Natural killer cell (primary cell): ENCODE measurements around the gene ASB1. TPM values are rescaled to one million over a fixed set of nuclear protein-coding genes. Genes with fewer than 3 reads are reported as not detected.

Experiments
- ATAC-seq, 3 donors: fragments of 150-1000 bp in 2 of 3; fragments of 200-7000 bp in 1 of 3; cut with Tn5 transposase; 1 replicate in 1 of 3; 2 replicates in 2 of 3; pipeline ENCODE4 v1.10.0; 2021; ENCODE audit warnings: mild to moderate bottlenecking in 2 of 3, moderate library complexity in 2 of 3
- DNase-seq, 2 donors: peaks; one replicate each; pipeline versions ENCODE4 v3.0.0 to v3.0.0-alpha.2; 2013 to 2021; ENCODE audit warnings: mixed read lengths in 1 of 2
- H3K27ac ChIP-seq: one replicate; pipeline ENCODE4 v1.5.1; 2013; ENCODE audit warnings: mild to moderate bottlenecking, low read length
- H3K27me3 ChIP-seq: one replicate; pipeline ENCODE4 v1.6.1; 2013; ENCODE audit warnings: low read length; ENCODE audit not compliant: control insufficient read depth, insufficient read depth
- H3K36me3 ChIP-seq: one replicate; pipeline ENCODE4 v1.6.1; 2013; ENCODE audit warnings: low read length; ENCODE audit not compliant: control insufficient read depth, insufficient read depth
- H3K4me1 ChIP-seq: one replicate; pipeline ENCODE4 v1.6.1; 2013; ENCODE audit warnings: low read length; ENCODE audit not compliant: control insufficient read depth, insufficient read depth
- H3K4me3 ChIP-seq: one replicate; pipeline ENCODE4 v1.5.1; 2013; ENCODE audit warnings: low read length
- H3K9me3 ChIP-seq: one replicate; pipeline ENCODE4 v1.6.1; 2013; ENCODE audit warnings: low read length; ENCODE audit not compliant: control insufficient read depth, insufficient read depth
- H3K27ac Mint-ChIP-seq, 2 donors: one replicate each; pipeline ENCODE4 v1.8.0; 2022; ENCODE audit warnings: mild to moderate bottlenecking in 2 of 2, mixed read lengths in 2 of 2, moderate library complexity in 1 of 2
- H3K27me3 Mint-ChIP-seq, 2 donors: one replicate each; pipeline ENCODE4 v1.8.0; 2022; ENCODE audit warnings: low read depth in 2 of 2, mixed read lengths in 2 of 2
- H3K36me3 Mint-ChIP-seq: one replicate; pipeline ENCODE4 v1.8.0; 2022; ENCODE audit warnings: mixed read lengths
- H3K4me1 Mint-ChIP-seq, 2 donors: one replicate each; pipeline ENCODE4 v1.8.0; 2022; ENCODE audit warnings: mixed read lengths in 2 of 2
- H3K4me3 Mint-ChIP-seq: one replicate; pipeline ENCODE4 v1.8.0; 2022; ENCODE audit warnings: mild to moderate bottlenecking, moderate library complexity, mixed read lengths
- H3K9me3 Mint-ChIP-seq, 2 donors: one replicate each; pipeline ENCODE4 v1.8.0; 2022; ENCODE audit warnings: mixed read lengths in 2 of 2
- CTCF ChIP-seq: fragments of 200-600 bp; IDR thresholded peaks from one replicate; pipeline ENCODE4 v1.8.0; 2022; ENCODE audit warnings: antibody characterized with exemption
- WGBS: methylation state at CpG from one replicate; pipeline ENCODE4 v1.1.7; 2013; ENCODE audit warnings: missing lambda C conversion rate; ENCODE audit not compliant: insufficient coverage; 5-methylcytosine and 5-hydroxymethylcytosine counted together
- intact Hi-C: fragments of 100-400 bp; cut with micrococcal nuclease; formaldehyde crosslinking; loops from one replicate; pipeline ENCODE4 v1.14.2; 2022
- total RNA-seq, 4 donors: library from RNA; stranded (reverse); fragments of 120-200 nt in 1 of 4; gene quantifications; one replicate each; pipeline versions ENCODE4 v1.2.3 to v1.2.4, GENCODE V29; 2013 to 2022

Gene ASB1
- total RNA-seq, 3 donors from 2014 or later (not counting 1 experiment from before 2014, with no cell fraction given): 38.3 to 47.5 (median 38.9) TPM

DNA sequence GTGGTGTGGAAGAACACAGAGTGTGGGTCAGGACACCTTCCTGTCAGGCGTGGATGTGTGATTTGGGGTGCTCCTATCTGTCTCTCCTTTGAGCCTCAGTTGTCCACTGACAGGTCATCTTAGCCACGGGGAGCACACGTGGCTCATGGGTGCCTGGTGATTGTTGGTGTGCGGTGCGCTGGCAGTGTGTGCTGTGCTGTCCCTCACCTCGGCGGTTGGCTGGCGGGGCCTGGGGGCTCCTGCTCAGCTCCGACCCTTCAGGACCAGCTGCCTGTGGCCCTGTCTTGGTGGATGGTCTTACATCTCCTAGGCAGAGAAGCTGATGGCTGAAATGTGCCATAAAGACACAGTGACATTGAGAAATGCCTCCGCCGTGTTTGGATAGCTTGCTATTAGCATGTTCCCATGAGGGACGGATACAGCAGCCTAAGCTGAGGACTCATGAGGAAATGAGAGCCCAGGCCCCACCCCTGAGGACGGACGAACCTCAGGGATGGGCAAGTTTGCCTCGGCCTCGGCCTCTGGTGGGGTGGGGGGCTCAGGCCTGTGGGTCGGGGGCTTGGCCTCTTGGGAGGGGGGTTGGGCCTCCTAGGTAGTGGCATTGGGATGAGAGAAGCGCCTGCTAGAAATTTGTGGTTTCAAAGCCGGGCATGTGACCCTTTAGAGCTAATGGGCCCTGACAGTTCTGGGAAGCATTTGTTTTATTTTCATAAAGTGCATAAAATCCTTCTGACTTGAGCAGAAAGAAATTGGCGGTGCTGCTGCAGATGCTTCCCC, 20.3 kb upstream of the ASB1 start:
- peak overlapping the region; percentile 96 to 98 for H3K27ac Mint-ChIP-seq
- H3K4me3 Mint-ChIP-seq: peak overlapping the region; percentile 72
- Histone ChIP-seq H3K9me3 (no peaks in the 10 kb centered on the region), H3K27ac (peak overlapping the region; percentile 89), H3K4me1 (peaks cover 29% of the 10 kb centered on the region), H3K4me3 (no peak overlapping the region), H3K27me3 (no peaks in the 10 kb centered on the region), H3K36me3 (no peaks in the 10 kb centered on the region)
- H3K27me3 Mint-ChIP-seq: no peaks in the 10 kb centered on the region
- DNase-seq: no peak
- no peaks in the 10 kb centered on the region for H3K9me3 Mint-ChIP-seq
- ATAC-seq: peak; percentile 39 to 49 (median 40)
- no peak for TF ChIP-seq CTCF
- WGBS: 70% methylated on average over 20 of the region's 20 CpGs
- intact Hi-C loops: loop anchor here (2.0 kb wide), 1 partner anchor 20 kb away; the partner anchor contains the start of gene ASB1
- no peaks in the 10 kb centered on the region for H3K36me3 Mint-ChIP-seq
- H3K4me1 Mint-ChIP-seq: peaks cover 13 to 31% of the 10 kb centered on the region in 2 donors

DNA sequence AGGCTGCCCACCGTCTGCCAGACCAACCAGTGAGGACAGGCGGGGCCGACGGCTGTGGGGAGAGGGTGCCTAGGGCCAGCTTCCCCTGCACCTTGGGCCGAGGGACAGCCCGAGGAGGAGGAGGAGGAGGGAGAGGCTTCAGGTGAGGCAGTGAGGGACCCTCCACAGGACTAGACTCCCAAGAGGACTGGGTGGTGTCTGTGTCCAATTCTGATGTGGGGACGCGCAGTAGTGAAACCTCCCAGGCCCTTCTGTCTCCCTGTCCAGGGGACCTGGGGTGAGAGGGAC, 19.8 kb upstream of the ASB1 start:
- no peak overlapping the region for H3K4me3 ChIP-seq
- Mint-ChIP-seq H3K4me1 (peaks cover 13 to 31% of the 10 kb centered on the region in 2 donors), H3K9me3 (no peaks in the 10 kb centered on the region), H3K27ac (peak overlapping the region in 1 of 2 donors; percentile 98), H3K4me3 (no peak overlapping the region), H3K36me3 (no peaks in the 10 kb centered on the region), H3K27me3 (no peaks in the 10 kb centered on the region)
- no peaks in the 10 kb centered on the region for H3K36me3 ChIP-seq
- 81% methylated on average over 8 of the region's 8 CpGs for WGBS
- DNase-seq (no peak), ATAC-seq (no peak)
- TF ChIP-seq CTCF: no peak
- intact Hi-C loops: loop anchor here (2.0 kb wide), 1 partner anchor 20 kb away; the partner anchor contains the start of gene ASB1
- no peaks in the 10 kb centered on the region for H3K27me3 ChIP-seq
- peak overlapping the region; percentile 89 for H3K27ac ChIP-seq
- no peaks in the 10 kb centered on the region for H3K9me3 ChIP-seq
- peaks cover 29% of the 10 kb centered on the region for H3K4me1 ChIP-seq

- H3K27me3 Mint-ChIP-seq: no peaks in the 10 kb centered on the region
- Histone ChIP-seq H3K9me3 (no peaks in the 10 kb centered on the region), H3K4me3 (no peak overlapping the region), H3K4me1 (peaks cover 29% of the 10 kb centered on the region), H3K27me3 (no peaks in the 10 kb centered on the region), H3K27ac (no peak overlapping the region), H3K36me3 (no peaks in the 10 kb centered on the region)
- no peak for TF ChIP-seq CTCF
- ATAC-seq (no peak), DNase-seq (no peak)
- intact Hi-C loops: loop anchor here (2.0 kb wide), 1 partner anchor 19 kb away; the partner anchor contains the start of gene ASB1
- 94% methylated on average over 11 of the region's 11 CpGs for WGBS
- peak overlapping the region in 1 of 2 donors; percentile 98 for H3K27ac Mint-ChIP-seq
- no peak overlapping the region for H3K4me3 Mint-ChIP-seq
- peaks cover 13 to 31% of the 10 kb centered on the region in 2 donors for H3K4me1 Mint-ChIP-seq
- no peaks in the 10 kb centered on the region for H3K36me3 Mint-ChIP-seq
- H3K9me3 Mint-ChIP-seq: no peaks in the 10 kb centered on the region
These were observed 19.2 kb upstream of the ASB1 start for GRCh38 chr2:238407566-238407965.
